WI38 (cell line): ENCODE measurements around the gene WWOX.

ENCODE experiments used
- H3K4me3 ChIP-seq: 2 replicates; pipeline ENCODE4 v1.5.1; 2011; ENCODE audit warnings: low read depth, mild to moderate bottlenecking, control low read depth, low read length
- CTCF ChIP-seq: IDR thresholded peaks from 2 replicates; pipeline ENCODE4 v1.5.1; 2012; ENCODE audit warnings: low read depth, mild to moderate bottlenecking, control low read depth, low read length

WWOX gene

GRCh38 chr16:78650339-78651074 lies 551.1 kb downstream of the WWOX start:
- TF ChIP-seq CTCF: no peak
- no peak overlapping the region for H3K4me3 ChIP-seq

DNA sequence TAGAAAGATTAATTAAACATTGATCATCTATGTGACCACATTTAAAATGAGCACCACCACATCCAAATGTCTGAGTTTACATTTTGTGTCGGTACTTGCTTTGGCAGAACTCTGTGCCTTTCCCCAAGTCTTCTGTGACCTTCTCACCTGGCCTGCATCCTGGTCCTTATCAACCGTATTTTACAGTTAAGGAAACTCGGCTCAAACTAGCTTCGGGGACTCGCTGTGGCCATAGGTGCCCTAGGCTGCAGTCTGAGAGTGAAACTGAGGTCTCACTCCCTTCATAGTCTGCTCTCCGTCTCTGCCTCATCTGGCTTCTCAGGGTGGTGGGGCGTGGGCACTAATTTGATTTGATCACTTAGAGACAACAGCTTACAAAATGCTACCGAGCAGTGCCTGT lies 555.5 kb downstream of the WWOX start:
- H3K4me3 ChIP-seq: no peak overlapping the region
- no peak for TF ChIP-seq CTCF

DNA sequence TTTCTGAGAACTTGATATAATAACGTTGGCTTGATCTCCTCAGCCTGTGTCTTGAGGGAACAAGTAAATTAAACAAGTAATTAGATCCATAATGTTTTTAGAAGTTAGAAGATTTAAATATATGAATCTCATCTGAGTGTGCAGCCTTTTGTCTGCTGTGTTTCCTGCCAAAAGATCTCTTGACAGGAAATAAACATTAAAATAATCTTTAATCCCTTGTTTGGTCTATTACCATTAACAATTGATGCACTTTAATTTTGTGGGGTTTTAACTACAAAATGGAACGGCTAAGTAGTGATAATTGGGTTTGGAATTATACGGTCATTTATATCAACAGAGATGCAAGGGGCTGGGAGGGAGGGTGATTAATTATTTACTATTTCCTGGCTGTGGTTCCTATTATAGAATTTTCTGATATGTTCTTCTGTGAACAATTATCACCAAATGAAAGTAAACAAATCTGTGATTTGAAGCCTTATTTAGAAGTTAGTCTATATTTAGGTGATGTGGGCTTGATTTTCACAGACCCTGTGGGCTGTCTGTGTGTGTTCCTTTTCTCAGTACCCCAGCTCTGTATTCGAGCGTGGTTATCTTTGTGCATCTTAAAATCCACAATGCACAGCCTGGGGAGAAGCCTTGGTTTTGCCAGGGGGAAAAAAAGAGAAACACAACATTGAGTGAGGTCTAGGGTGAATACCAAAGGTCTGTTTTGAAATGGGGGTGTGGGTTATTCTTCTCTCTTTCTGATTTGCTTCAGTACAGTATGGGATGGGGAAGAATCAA lies 556.1 kb downstream of the WWOX start:
- no peak overlapping the region for H3K4me3 ChIP-seq
- no peak for TF ChIP-seq CTCF

GRCh38 chr16:78656887-78657286 lies 557.4 kb downstream of the WWOX start:
- no peak for TF ChIP-seq CTCF
- H3K4me3 ChIP-seq: no peak overlapping the region

- TF ChIP-seq CTCF: no peak
- H3K4me3 ChIP-seq: no peak overlapping the region
These were observed 559.8 kb downstream of the WWOX start for GRCh38 chr16:78659216-78659615.

- no peak overlapping the region for H3K4me3 ChIP-seq
- no peak for TF ChIP-seq CTCF
These were observed 560.3 kb downstream of the WWOX start for GRCh38 chr16:78659668-78660217.

- TF ChIP-seq CTCF: no peak
- no peak overlapping the region for H3K4me3 ChIP-seq
These were observed 561.3 kb downstream of the WWOX start for GRCh38 chr16:78660795-78661194.
